A172 (cell line): ENCODE measurements around the gene FAM78A. TPM values are rescaled to one million over a fixed set of nuclear protein-coding genes. Genes with fewer than 3 reads are reported as not detected.
"Not testable (repeated sequence)": the region's sequence is repeated elsewhere in the genome, so short reads cannot be mapped to it uniquely, and the experiment has no call there.

Experiments used
- DNase-seq: peaks from one replicate; pipeline ENCODE4 v3.0.0-alpha.2; 2015; ENCODE audit warnings: low spot score
- total RNA-seq: library from RNA; depleted of rRNA; stranded (reverse); fragments of >200 nt; shearing (Covaris generic); gene quantifications from 2 replicates; pipeline ENCODE4 v1.2.3, GENCODE V29; 2014; rRNA removed

The FAM78A gene
- total RNA-seq, 1 experiment from 2014 or later: 2.5 TPM

- DNase-seq: not testable (repeated sequence)
These were observed 64.4 kb downstream of the FAM78A start for GRCh38 chr9:131211920-131212319.

Other genes with a start within 250 kb of the FAM78A start
- 1.4 and 5.2 TPM in 2 replicates for gene AIF1L, start 180.0 kb downstream of the FAM78A start, total RNA-seq
- 6.1 and 16.2 TPM in 2 replicates for gene NUP214, start 150.9 kb downstream of the FAM78A start, total RNA-seq
- 0.14 and 1.0 TPM in 2 replicates for gene PLPP7, start 13.2 kb upstream of the FAM78A start, total RNA-seq
- gene PRRC2B, start 117.6 kb upstream of the FAM78A start, total RNA-seq: 26.2 and 49.1 TPM in 2 replicates
- gene POMT1, start 226.4 kb upstream of the FAM78A start, total RNA-seq: 22.0 and 26.4 TPM in 2 replicates